Hepatocyte (in vitro differentiated cells): ENCODE measurements around the gene NIPSNAP3A. TPM values are rescaled to one million over a fixed set of nuclear protein-coding genes. Genes with fewer than 3 reads are reported as not detected.

ENCODE experiments used
- DNase-seq: peaks from one replicate; pipeline ENCODE4 v3.0.0-alpha.2; 2016; ENCODE audit warnings: low spot score
- H2AFZ ChIP-seq: fragments of 200-600 bp; sonication (generic); 2 replicates; pipeline ENCODE4 v1.6.0; 2016; ENCODE audit warnings: antibody characterized with exemption, mild to moderate bottlenecking
- H3K27ac ChIP-seq: fragments of 200-600 bp; sonication (generic); 2 replicates; pipeline ENCODE4 v1.5.1; 2016; ENCODE audit warnings: mild to moderate bottlenecking
- H3K27me3 ChIP-seq: fragments of 200-600 bp; sonication (generic); 2 replicates; pipeline ENCODE4 v1.6.1; 2016
- H3K36me3 ChIP-seq: fragments of 200-600 bp; sonication (generic); replicated peaks from 2 replicates; pipeline ENCODE4 v1.5.1; 2016; ENCODE audit warnings: low read depth; ENCODE audit not compliant: insufficient read depth
- H3K4me1 ChIP-seq: fragments of 200-600 bp; sonication (generic); 2 replicates; pipeline ENCODE4 v1.5.1; 2016; ENCODE audit warnings: mild to moderate bottlenecking, moderate library complexity; ENCODE audit not compliant: insufficient read depth
- H3K4me2 ChIP-seq: fragments of 200-600 bp; sonication (generic); 2 replicates; pipeline ENCODE4 v1.6.0; 2016
- H3K4me3 ChIP-seq: fragments of 200-600 bp; sonication (generic); 2 replicates; pipeline ENCODE4 v1.5.1; 2016; ENCODE audit warnings: mild to moderate bottlenecking
- H3K79me2 ChIP-seq: fragments of 200-600 bp; sonication (generic); 2 replicates; pipeline ENCODE4 v1.6.0; 2017; ENCODE audit warnings: mild to moderate bottlenecking
- H3K9me2 ChIP-seq: fragments of 200-600 bp; sonication (generic); replicated peaks from 2 replicates; pipeline ENCODE4 v1.6.0; 2017; ENCODE audit warnings: mild to moderate bottlenecking; ENCODE audit not compliant: insufficient read depth
- H3K9me3 ChIP-seq: fragments of 200-600 bp; sonication (generic); 2 replicates; pipeline ENCODE4 v1.5.1; 2016; ENCODE audit warnings: low read depth, mild to moderate bottlenecking
- H4K20me1 ChIP-seq: fragments of 200-600 bp; sonication (generic); 2 replicates; pipeline ENCODE4 v1.6.0; 2016; ENCODE audit warnings: mild to moderate bottlenecking; ENCODE audit not compliant: insufficient read depth, poor library complexity, severe bottlenecking
- CTCF ChIP-seq: fragments of 200-600 bp; sonication (generic); IDR thresholded peaks from 2 replicates; pipeline ENCODE4 v1.5.1; 2016; ENCODE audit warnings: antibody characterized with exemption, mild to moderate bottlenecking; ENCODE audit not compliant: poor library complexity
- EZH2 ChIP-seq: fragments of 200-600 bp; sonication (generic); IDR thresholded peaks from 2 replicates; pipeline ENCODE4 v1.6.1; 2016; ENCODE audit warnings: antibody characterized with exemption, mild to moderate bottlenecking, borderline replicate concordance
- EZH2phosphoT487 ChIP-seq: fragments of 200-600 bp; sonication (generic); IDR thresholded peaks from one replicate; pipeline ENCODE4 v1.6.1; 2018; ENCODE audit warnings: antibody characterized with exemption, mild to moderate bottlenecking, low read depth, moderate library complexity; ENCODE audit not compliant: unreplicated experiment, severe bottlenecking
- WGBS: methylation state at CpG from one replicate; pipeline ENCODE4 v1.1.6; 2016; ENCODE audit warnings: low lambda C conversion rate; ENCODE audit errors: missing lambda C conversion rate; 5-methylcytosine and 5-hydroxymethylcytosine counted together
- polyA plus RNA-seq: library from polyadenylated mRNA; unstranded; fragments of >200 nt; fragmentation: Nextera tagmentation; extraction: Ambion mirVana; gene quantifications from 2 replicates; pipeline ENCODE4 v1.2.1, GENCODE V29; 2016
- total RNA-seq: library from RNA; depleted of rRNA; stranded (reverse); fragments of >200 nt; gene quantifications from 2 replicates; pipeline ENCODE4 v1.2.3, GENCODE V29; 2014

NIPSNAP3A gene
- total and polyA plus RNA-seq, 2 experiments from 2014 or later, result 37.3 to 47.8 TPM

DNA sequence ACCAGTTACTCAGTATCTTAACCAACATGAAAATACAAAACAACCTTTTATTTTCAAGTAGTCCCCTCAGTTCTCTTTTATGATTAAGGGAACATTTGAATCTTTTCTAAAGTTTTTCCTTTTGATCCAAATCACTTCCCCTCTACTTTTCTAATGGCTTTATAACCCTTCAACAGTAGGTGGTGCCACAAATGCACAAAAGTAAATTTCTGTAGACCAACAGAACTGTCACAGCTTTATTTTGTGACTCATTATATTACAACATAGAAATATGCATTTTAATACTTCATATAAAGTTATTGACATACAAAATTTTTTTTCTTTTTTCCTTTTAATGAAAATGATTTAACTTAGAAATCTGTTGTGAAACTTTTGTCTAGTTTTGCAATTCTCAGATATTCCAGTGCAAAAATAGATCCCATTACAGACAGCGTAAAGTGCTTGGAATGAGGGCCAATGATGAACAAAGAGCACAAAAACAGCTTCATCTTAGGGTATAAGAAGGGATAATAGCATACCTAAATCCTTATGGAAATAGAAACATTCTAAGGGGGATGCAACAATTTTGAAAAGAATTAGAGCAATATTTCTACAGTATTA, 33.4 kb downstream of the NIPSNAP3A start:
- no peaks in the 10 kb centered on the region for H3K27me3 ChIP-seq
- H3K36me3 ChIP-seq, result peaks cover 5% of the 10 kb centered on the region
- H3K4me3 ChIP-seq, result no peak overlapping the region
- TF ChIP-seq EZH2phosphoT487 (no peak), CTCF (peak; percentile 46), EZH2 (no peak)
- no peaks in the 10 kb centered on the region for H3K4me1 ChIP-seq
- H4K20me1 ChIP-seq, result no peaks in the 10 kb centered on the region
- no peaks in the 10 kb centered on the region for H3K9me3 ChIP-seq
- WGBS, result 97% methylated on average over 1 of the region's 1 CpG
- H3K9me2 ChIP-seq, result no peaks in the 10 kb centered on the region
- DNase-seq, result no peak
- no peaks in the 10 kb centered on the region for H3K79me2 ChIP-seq
- H2AFZ ChIP-seq, result no peak overlapping the region
- H3K27ac ChIP-seq, result no peak overlapping the region
- H3K4me2 ChIP-seq, result no peak overlapping the region

DNA sequence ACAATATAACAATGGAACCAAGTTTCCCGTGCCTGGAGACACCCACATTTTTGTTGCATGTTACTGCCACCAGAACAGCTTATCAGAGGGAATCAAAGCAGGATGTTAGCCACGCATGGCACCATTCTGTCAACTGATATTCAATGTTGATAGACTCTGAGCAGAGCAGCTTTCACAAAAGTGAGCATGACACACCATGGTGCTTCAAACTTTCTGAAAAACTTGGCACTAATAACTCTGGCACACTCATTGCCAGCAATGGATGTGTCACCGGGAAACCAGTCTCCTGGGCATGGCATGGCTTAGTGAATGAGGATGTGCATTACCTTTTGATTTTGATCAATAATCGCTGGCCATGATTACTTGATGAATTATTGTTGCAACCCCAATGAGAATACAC, 36.1 kb downstream of the NIPSNAP3A start:
- Histone ChIP-seq H3K4me1 (no peaks in the 10 kb centered on the region), H2AFZ (no peak overlapping the region), H3K79me2 (no peaks in the 10 kb centered on the region), H3K9me2 (no peaks in the 10 kb centered on the region), H3K4me3 (no peak overlapping the region), H3K4me2 (no peak overlapping the region), H3K27ac (no peak overlapping the region), H3K27me3 (no peaks in the 10 kb centered on the region), H3K9me3 (no peaks in the 10 kb centered on the region), H4K20me1 (no peaks in the 10 kb centered on the region), H3K36me3 (peaks cover 7% of the 10 kb centered on the region)
- TF ChIP-seq EZH2phosphoT487 (no peak), CTCF (no peak), EZH2 (no peak)
- DNase-seq, result no peak
- 98% methylated on average over 4 of the region's 4 CpGs for WGBS

DNA sequence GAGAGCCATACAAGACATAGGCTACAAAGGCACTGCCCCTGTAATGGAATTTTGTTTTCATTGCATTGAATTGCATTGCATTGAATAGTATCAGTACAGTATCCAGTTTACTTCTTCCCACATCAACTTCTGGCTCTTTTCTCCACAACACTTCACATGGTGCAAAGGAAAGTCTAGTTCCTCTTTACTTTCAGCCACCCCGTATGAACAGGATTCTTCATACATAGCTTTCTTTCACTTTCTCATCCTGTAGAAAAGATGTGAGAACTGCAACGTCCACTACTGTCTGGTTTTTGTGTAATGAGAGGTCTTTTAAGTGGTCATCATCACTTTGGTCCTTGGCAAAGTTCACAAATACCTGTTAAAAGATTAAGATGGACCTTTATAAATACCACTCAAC, 36.6 kb downstream of the NIPSNAP3A start:
- WGBS, result 90% methylated on average over 2 of the region's 2 CpGs
- no peak overlapping the region for H2AFZ ChIP-seq
- no peak overlapping the region for H3K4me2 ChIP-seq
- no peaks in the 10 kb centered on the region for H3K4me1 ChIP-seq
- H3K79me2 ChIP-seq, result no peaks in the 10 kb centered on the region
- no peaks in the 10 kb centered on the region for H3K9me2 ChIP-seq
- H3K9me3 ChIP-seq, result no peaks in the 10 kb centered on the region
- H3K27me3 ChIP-seq, result no peaks in the 10 kb centered on the region
- no peak overlapping the region for H3K4me3 ChIP-seq
- H3K36me3 ChIP-seq, result peaks cover 7% of the 10 kb centered on the region
- no peak for TF ChIP-seq EZH2phosphoT487
- TF ChIP-seq CTCF, result no peak
- no peak for TF ChIP-seq EZH2
- H4K20me1 ChIP-seq, result no peaks in the 10 kb centered on the region
- H3K27ac ChIP-seq, result no peak overlapping the region
- no peak for DNase-seq

- H3K4me2 ChIP-seq, result no peak overlapping the region
- no peaks in the 10 kb centered on the region for H3K4me1 ChIP-seq
- no peak for DNase-seq
- no peaks in the 10 kb centered on the region for H3K9me2 ChIP-seq
- peaks cover 10% of the 10 kb centered on the region for H3K36me3 ChIP-seq
- 95% methylated on average over 1 of the region's 1 CpG for WGBS
- H3K27ac ChIP-seq, result no peak overlapping the region
- no peaks in the 10 kb centered on the region for H3K9me3 ChIP-seq
- H3K79me2 ChIP-seq, result no peaks in the 10 kb centered on the region
- H3K4me3 ChIP-seq, result no peak overlapping the region
- no peaks in the 10 kb centered on the region for H3K27me3 ChIP-seq
- no peaks in the 10 kb centered on the region for H4K20me1 ChIP-seq
- H2AFZ ChIP-seq, result no peak overlapping the region
- TF ChIP-seq CTCF, result no peak
- TF ChIP-seq EZH2, result no peak
- no peak for TF ChIP-seq EZH2phosphoT487
These were observed 38.8 kb downstream of the NIPSNAP3A start for GRCh38 chr9:104786293-104786692.
